Limb (tissue), 2 donors: Measurements from ENCODE around the gene DOHH.
"Not testable (repeated sequence)": the region's sequence is repeated elsewhere in the genome, so short reads cannot be mapped to it uniquely, and the experiment has no call there.

ENCODE experiments used
- DNase-seq, 2 donors: peaks; one replicate each; pipeline ENCODE4 v3.0.0-alpha.2; 2016; ENCODE audit errors: extremely low spot score in 2 of 2

The DOHH gene

GRCh38 chr19:3519126-3519525 is 18.7 kb upstream of the DOHH start:
- DNase-seq, result peak in 1 of 2 donors; percentile 22

- no peak for DNase-seq
These were observed 18.2 kb upstream of the DOHH start for GRCh38 chr19:3518659-3519058.

GRCh38 chr19:3518255-3518654 is 17.8 kb upstream of the DOHH start:
- no peak for DNase-seq

DNA sequence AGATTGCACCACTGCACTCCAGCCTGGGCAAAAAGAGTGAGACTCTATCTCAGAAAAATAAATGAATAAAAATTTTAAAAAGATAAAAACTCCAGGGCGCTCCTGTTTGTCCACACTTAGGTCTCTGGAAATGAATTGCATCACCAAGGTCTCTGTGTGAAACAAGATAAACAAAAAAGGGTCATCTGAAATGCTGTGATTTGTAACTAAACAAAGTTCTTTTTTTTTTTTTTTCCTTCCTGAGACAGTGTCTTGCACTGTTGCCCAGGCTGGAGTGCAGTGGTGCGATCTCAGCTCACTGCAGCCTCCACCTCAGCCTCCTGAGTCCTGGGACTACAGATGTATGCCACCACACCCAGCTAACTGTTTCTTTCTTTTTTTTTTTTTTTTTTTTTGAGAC is 17.2 kb upstream of the DOHH start:
- DNase-seq, result no peak

DNA sequence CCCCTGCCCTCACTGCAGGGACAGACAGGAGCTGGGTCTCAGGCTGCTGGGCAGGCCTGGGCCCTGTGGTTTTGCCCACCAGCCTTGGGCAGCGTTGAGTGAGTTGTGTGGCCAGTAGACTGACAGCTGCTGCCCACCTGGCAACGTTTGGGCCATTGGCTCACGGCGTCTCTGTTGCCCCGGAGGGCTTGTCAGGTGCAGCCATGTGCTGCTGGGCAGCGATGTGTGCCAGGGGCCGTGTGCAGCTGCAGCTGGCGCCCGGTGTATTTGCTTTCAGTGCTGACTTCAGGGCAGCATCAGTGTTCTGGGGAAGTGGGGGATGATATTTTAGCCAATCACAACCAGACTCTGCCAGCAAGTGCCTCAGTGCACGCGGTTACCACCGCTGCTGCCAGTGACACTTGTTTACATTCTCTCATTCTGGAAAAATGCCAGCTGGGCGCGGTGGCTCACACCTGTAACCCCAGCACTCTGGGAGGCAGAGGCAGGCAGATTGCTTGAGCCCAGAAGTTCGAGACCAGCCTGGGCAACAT is 16.3 kb upstream of the DOHH start:
- peak in 1 of 2 donors; percentile 31 for DNase-seq

DNA sequence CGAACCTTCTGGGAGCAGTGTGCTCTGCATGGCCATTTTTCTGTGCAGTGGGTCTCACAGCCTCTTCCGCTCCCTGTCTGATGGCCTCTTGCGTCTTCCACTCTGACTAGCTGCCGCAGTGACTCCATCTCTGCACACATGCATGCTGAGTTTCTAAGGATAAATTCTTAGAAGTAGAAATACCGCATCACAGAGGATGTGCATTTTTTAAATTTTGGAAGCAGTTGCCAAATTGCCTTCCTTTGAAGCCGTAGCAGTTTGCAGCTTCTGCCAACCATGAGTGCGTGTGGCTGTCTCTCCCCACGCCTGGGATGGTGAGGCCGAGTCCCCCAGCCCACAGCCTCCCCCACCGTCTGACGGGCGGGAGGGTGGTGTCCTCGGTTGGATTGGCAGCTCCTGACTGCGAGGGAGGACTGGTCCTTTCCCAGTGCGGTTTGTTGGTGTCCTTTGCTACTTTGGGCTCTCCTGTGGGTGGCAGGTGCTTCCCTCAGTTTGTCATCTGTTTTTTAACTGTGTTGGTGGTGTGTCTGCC is 15.5 kb upstream of the DOHH start:
- DNase-seq, result peak in 1 of 2 donors; percentile 25

GRCh38 chr19:3514930-3515329 is 14.5 kb upstream of the DOHH start:
- no peak for DNase-seq

DNA sequence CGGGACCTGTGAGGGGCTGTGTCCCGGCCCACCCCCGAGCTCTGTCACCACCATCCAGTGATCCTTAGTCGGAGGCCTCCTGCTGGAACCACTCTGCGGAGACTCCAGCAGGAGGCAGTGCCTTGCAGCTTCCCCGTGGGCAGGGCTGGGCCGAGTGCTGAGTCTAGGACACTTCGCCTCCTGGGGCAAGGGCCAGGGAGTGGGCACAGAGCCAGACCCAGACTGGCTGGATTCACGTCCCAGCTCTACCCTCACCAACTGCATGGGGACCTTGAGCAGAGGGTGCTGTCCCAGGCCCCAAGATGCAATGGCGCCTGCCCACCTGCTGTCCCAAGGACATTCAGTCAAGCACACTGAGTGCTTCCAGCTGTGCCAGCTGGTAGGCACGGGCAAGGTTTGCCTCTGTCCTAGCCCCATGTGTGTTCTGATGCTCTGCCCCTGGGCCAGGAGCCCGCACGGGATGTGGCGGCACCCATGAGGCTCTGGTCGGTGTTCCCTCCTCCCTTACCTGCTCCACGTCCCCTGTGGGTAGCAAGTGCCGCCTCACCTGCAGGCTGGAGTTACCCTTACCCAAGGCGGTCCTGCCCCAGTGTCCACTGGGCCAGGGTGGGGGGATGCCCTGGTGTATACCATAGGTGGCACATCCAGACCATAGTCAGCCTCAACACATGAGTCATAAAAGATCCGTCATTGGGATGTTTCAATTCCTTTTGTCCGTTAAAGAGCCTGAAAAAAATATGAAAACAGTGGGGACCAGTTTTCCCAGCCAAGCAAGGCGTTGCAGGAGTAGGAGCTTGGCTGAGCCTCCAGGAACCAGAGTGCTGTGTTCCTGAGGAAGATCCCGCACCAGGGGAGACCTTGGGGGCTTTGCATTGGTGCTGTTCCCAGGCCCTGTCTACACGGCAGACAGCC is 13.0 kb upstream of the DOHH start:
- DNase-seq, result no peak

DNA sequence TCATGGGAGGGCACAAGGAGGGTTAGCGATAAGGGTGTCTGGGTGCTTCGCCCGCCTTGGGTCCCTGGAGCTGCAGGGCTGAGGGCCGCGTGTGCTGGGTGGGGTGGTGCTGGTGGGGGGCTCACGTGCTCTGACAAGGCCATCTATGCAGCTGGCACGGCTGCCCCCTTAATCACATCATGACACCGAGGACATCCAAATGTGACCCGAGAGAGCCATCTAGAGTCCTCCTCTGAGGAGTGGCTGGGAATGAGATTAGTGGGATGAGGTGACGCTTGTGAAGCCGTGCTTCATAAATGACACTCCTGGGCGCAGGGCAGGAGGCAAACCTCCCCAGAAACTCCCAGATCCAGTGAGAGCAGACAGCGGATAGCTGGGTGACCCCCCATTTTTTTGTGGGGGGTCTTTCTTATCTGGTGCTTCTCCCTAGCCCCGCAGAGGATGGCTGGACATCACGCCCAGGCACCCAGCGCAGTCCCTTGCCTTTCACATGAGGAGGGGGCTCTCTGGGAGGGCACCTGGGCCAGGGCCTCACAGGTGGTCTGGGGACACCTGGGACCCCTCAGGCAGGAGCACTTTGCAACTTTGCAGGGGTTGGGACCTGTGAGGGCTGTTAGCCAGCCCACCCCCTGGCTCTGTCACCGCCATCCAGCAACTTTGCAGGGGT is 12.2 kb upstream of the DOHH start:
- no peak for DNase-seq

- peak in 1 of 2 donors; percentile 24 for DNase-seq
These were observed 11.2 kb upstream of the DOHH start for GRCh38 chr19:3511506-3512251.

GRCh38 chr19:3510727-3511126 is 10.3 kb upstream of the DOHH start:
- peak in 1 of 2 donors; percentile 25 for DNase-seq

- no peak for DNase-seq
These were observed 9.1 kb upstream of the DOHH start for GRCh38 chr19:3509566-3509989.

DNA sequence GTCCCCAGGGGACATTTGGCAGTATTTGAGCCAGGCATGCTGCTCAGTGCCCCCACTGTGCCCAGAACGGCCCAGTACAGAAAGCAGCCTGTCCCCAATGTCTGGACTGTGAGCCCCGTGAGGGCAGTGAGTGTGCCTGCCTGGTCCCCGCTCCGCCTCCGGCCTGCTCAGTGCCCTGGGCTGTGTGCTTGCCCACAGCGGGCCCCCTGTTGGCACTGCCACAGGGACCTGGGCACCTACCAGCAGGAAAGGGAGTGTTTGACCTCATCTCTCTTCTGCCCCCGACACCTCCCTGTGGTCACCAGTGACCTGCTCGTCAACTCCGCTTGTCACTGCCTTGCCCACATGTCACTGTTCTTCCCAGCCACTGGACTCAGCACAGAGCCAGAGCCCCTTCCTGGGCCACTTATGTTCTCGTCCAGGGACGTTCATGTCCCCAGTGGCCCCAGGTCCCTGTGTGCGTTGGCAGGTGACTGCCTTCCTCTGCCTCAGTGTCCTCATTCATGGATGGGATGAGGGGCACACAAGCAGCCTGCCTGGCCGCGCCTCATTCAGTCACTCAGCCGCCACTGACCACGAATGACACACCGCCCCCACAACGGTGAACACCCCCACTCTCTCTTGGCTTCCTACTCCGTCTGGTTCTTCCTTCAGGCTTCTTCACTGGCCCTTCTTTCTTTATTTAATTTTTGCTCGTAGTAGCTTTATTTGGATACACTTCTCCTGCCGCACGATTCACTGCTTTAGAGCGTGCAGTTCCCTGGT is 8.5 kb upstream of the DOHH start:
- peak in 1 of 2 donors; percentile 26 for DNase-seq

GRCh38 chr19:3508121-3508661 is 7.7 kb upstream of the DOHH start:
- DNase-seq, result not testable (repeated sequence)

- DNase-seq, result peak in 1 of 2 donors; percentile 62
These were observed 7.1 kb upstream of the DOHH start for GRCh38 chr19:3507371-3508120.

DNA sequence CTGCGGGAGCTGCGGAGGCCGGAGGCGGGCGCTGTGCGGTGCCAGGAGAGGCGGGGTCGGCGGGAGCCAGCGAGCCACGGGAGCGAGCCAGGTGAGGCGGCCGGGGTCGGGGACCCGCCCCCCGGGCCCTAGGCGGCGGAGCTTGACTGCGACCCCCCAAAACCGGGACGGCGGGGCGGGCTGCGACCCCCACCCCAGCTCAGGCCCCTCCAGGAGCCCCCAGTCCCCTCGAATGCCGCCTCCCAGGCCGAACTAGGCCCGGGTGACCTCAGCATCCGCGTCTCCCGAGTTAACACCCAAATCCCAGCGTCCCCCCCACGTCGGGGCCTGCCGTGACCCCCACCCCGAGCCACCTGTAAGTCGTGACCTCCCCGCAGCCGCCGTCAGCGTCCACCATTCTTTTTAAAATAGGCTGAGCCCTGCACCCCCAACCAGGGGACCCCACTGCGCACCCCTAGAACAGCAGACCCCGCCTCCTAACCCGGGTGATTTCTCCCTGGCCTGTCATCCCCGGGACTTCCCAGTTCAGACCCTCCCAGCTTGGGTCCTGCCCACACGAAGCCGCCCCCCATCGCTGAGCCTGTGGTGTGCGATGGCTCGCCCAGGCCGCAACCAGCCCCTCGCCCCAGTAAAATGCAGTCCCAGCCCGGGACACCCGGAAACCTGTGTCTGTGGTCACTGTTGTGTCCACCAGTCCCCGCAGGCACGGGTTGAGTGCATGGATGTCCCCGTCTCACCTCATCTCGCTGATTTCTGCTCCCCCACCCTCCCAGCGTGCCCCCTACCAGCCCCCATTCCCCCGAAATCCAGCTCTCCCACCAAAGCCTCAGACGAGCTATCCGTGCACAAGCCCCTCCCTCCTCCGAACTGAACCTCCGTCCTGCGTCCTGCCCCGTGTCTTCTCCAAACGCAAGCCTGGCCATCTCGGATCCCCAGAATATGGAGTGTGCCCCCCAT is 6.2 kb upstream of the DOHH start:
- no peak for DNase-seq

DNA sequence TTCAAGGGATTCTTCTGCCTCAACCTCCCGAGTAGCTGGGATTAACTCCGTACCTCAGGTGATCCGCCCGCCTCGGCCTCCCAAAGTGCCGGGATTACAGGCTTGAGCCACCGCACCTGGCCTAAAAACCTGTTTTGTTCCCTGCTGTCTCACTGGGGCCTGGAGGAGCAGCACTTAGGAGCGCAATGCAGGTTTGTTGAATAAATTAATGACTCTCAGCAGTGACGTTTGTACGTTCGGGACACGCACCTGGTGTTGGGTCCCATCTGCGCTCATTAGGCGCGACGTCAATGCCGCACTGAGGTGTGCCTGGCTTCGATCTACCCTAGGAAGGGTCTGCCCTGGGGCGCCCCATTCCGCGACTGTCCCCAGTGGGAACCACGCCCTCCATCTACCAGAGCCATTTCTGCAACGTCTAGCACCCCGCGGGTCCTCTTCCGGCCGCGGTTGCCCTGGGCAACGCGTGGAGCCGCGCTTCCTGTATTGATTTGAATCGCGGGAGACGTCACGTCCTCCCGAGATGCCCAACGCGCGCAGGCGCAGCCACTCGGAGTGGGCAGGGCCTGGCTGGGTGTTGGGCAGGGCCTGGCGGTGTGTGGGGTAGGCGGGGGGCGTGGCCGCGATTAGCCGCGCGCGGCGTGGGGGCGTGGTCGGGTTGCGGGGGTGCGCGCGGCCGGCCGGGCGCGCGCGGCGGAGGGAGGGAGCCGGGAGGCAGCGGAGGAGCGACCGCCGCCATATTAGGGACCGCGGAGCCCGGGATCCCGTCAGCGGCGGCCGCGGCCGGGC is 5.3 kb upstream of the DOHH start, which contains the start of gene FZR1:
Gene FZR1 (plus strand): TSS at position 714 of the 786 bp plus-strand sequence. CDS start 16,679 bp downstream, outside the sequence.
- peak; percentile 97 to 99 for DNase-seq
